Mesothelial cell of epicardium (in vitro differentiated cells): ENCODE data around the gene VPS52. TPM values are rescaled to one million over a fixed set of nuclear protein-coding genes. Genes with fewer than 3 reads are reported as not detected.
A peak's percentile ranks its signal among the peaks of the same experiment; 100 is the strongest.

ENCODE experiments used
- DNase-seq, 2 experiments: peaks; one replicate each; pipeline ENCODE4 v3.0.0; 2021; ENCODE audit warnings: low spot score in 2 of 2; ENCODE audit not compliant: unreplicated experiment in 2 of 2
- H3K27ac Mint-ChIP-seq: 2 replicates; pipeline ENCODE4 v1.8.0; 2021; ENCODE audit warnings: mixed read lengths
- H3K27me3 Mint-ChIP-seq: 2 replicates; pipeline ENCODE4 v1.8.0; 2021; ENCODE audit warnings: low read depth, mixed read lengths
- H3K36me3 Mint-ChIP-seq: 2 replicates; pipeline ENCODE4 v1.8.0; 2021; ENCODE audit warnings: mixed read lengths
- H3K4me1 Mint-ChIP-seq: 2 replicates; pipeline ENCODE4 v1.8.0; 2021; ENCODE audit warnings: mixed read lengths
- H3K4me3 Mint-ChIP-seq: 2 replicates; pipeline ENCODE4 v1.8.0; 2021; ENCODE audit warnings: mild to moderate bottlenecking, moderate library complexity, mixed read lengths
- H3K9me3 Mint-ChIP-seq: 2 replicates; pipeline ENCODE4 v1.8.0; 2021; ENCODE audit warnings: mixed read lengths
- CTCF ChIP-seq: fragments of 200-600 bp; sonication (generic); IDR thresholded peaks from one replicate; pipeline ENCODE4 v1.5.0; 2021; ENCODE audit warnings: antibody characterized with exemption; ENCODE audit not compliant: unreplicated experiment
- total RNA-seq: library from RNA; stranded (reverse); gene quantifications from 3 replicates; pipeline ENCODE4 v1.2.1, GENCODE V29; 2021

VPS52 gene
- total RNA-seq: 67.2 to 69.8 TPM (median 69.6 TPM) in 3 replicates

GRCh38 chr6:33271468-33272274, at the start of gene VPS52, which contains the start of gene RPS18:
VPS52 (minus strand) TSS chr6:33271876; CDS start chr6:33271675, 201 bp downstream.
RPS18 (plus strand) TSS chr6:33272075; CDS start chr6:33272120, 45 bp downstream.
- peak; percentile 85 to 86 for DNase-seq
- TF ChIP-seq CTCF: no peak
- H3K27ac Mint-ChIP-seq: peak within 1 kb of the TSS; percentile 99
- H3K27me3 Mint-ChIP-seq: no peaks in the 10 kb centered on the region
- peaks cover 49% of the 10 kb centered on the region for H3K4me1 Mint-ChIP-seq
- H3K36me3 Mint-ChIP-seq: peaks cover 23% of the 10 kb centered on the region
- no peaks in the 10 kb centered on the region for H3K9me3 Mint-ChIP-seq
- peak within 1 kb of the TSS; percentile 98 for H3K4me3 Mint-ChIP-seq

GRCh38 chr6:33321227-33321626, 49.6 kb upstream of the VPS52 start:
- Mint-ChIP-seq H3K36me3 (peaks cover 19% of the 10 kb centered on the region), H3K4me1 (peaks cover 64% of the 10 kb centered on the region), H3K27ac (peak overlapping the region; percentile 44), H3K27me3 (no peaks in the 10 kb centered on the region), H3K9me3 (no peaks in the 10 kb centered on the region), H3K4me3 (peak overlapping the region; percentile 57)
- no peak for TF ChIP-seq CTCF
- DNase-seq: no peak

- DNase-seq: no peak
- Mint-ChIP-seq H3K9me3 (no peaks in the 10 kb centered on the region), H3K4me1 (peaks cover 65% of the 10 kb centered on the region), H3K36me3 (peaks cover 21% of the 10 kb centered on the region), H3K27ac (peak overlapping the region; percentile 21), H3K4me3 (peak overlapping the region; percentile 57), H3K27me3 (no peaks in the 10 kb centered on the region)
- no peak for TF ChIP-seq CTCF
Measured at GRCh38 chr6:33320315-33321181, 48.9 kb upstream of the VPS52 start.

- Mint-ChIP-seq H3K27ac (peak overlapping the region; percentile 34), H3K9me3 (no peaks in the 10 kb centered on the region), H3K27me3 (no peaks in the 10 kb centered on the region), H3K4me3 (peak overlapping the region; percentile 99), H3K36me3 (peaks cover 21% of the 10 kb centered on the region), H3K4me1 (peaks cover 67% of the 10 kb centered on the region)
- TF ChIP-seq CTCF: no peak
- no peak for DNase-seq
Measured at GRCh38 chr6:33319939-33320314, 48.3 kb upstream of the VPS52 start.

- no peak for DNase-seq
- H3K4me3 Mint-ChIP-seq: peak overlapping the region; percentile 99
- peaks cover 68% of the 10 kb centered on the region for H3K4me1 Mint-ChIP-seq
- no peak for TF ChIP-seq CTCF
- H3K27ac Mint-ChIP-seq: peak overlapping the region; percentile 100
- H3K9me3 Mint-ChIP-seq: no peaks in the 10 kb centered on the region
- H3K27me3 Mint-ChIP-seq: no peaks in the 10 kb centered on the region
- H3K36me3 Mint-ChIP-seq: peaks cover 21% of the 10 kb centered on the region
Measured at GRCh38 chr6:33318426-33319073, 46.9 kb upstream of the VPS52 start.
